Mesenchymal stem cell (in vitro differentiated cells and primary cell): Measurements from ENCODE around the gene ARHGAP9.
A peak's percentile ranks its signal among the peaks of the same experiment; 100 is the strongest.

Experiments
- DNase-seq: peaks from one replicate; pipeline ENCODE4 v3.0.0-alpha.2; 2013
- H2AFZ ChIP-seq: one replicate; pipeline ENCODE4 v1.6.1; 2013; ENCODE audit warnings: low read depth, mild to moderate bottlenecking, control low read depth, inconsistent platforms, low read length, moderate library complexity
- H2AK5ac ChIP-seq: 2 replicates; pipeline ENCODE4 v1.6.1; 2013; ENCODE audit warnings: low read length, moderate library complexity, mild to moderate bottlenecking, inconsistent platforms; ENCODE audit not compliant: severe bottlenecking
- H2BK120ac ChIP-seq: one replicate; pipeline ENCODE4 v1.6.1; 2013; ENCODE audit warnings: low read depth, mild to moderate bottlenecking, inconsistent platforms, low read length, moderate library complexity
- H2BK12ac ChIP-seq, 2 experiments: one replicate each; pipeline ENCODE4 v1.6.1; 2013; ENCODE audit warnings: inconsistent platforms in 2 of 2, low read length in 2 of 2, mild to moderate bottlenecking in 2 of 2, moderate library complexity in 2 of 2, control low read depth in 1 of 2
- H2BK15ac ChIP-seq: one replicate; pipeline ENCODE4 v1.6.1; 2013; ENCODE audit warnings: mild to moderate bottlenecking, low read depth, inconsistent platforms; ENCODE audit not compliant: poor library complexity, severe bottlenecking
- H2BK5ac ChIP-seq: 2 replicates; pipeline ENCODE4 v1.6.1; 2013; ENCODE audit warnings: low read depth, mild to moderate bottlenecking, low read length, control low read depth, inconsistent platforms; ENCODE audit not compliant: poor library complexity, severe bottlenecking
- H3K14ac ChIP-seq, 2 experiments: one replicate each; pipeline ENCODE4 v1.6.1; 2013; ENCODE audit warnings: inconsistent platforms in 2 of 2, low read length in 2 of 2, control low read depth in 1 of 2, mild to moderate bottlenecking in 1 of 2, moderate library complexity in 1 of 2
- H3K18ac ChIP-seq, 2 experiments: one replicate each; pipeline ENCODE4 v1.6.1; 2013; ENCODE audit warnings: inconsistent platforms in 2 of 2, low read length in 2 of 2, control low read depth in 1 of 2, low read depth in 1 of 2, mild to moderate bottlenecking in 1 of 2
- H3K23ac ChIP-seq, 2 experiments: one replicate each; pipeline ENCODE4 v1.6.1; 2013; ENCODE audit warnings: inconsistent platforms in 2 of 2, low read length in 2 of 2, mild to moderate bottlenecking in 2 of 2, moderate library complexity in 2 of 2, control low read depth in 1 of 2
- H3K27ac ChIP-seq: 2 replicates; pipeline ENCODE4 v1.5.1; 2013; ENCODE audit warnings: mild to moderate bottlenecking, moderate library complexity, low read length, control low read depth, inconsistent platforms; ENCODE audit not compliant: poor library complexity, severe bottlenecking
- H3K27me3 ChIP-seq, 2 experiments: 2 replicates each; pipeline versions ENCODE4 v1.6.1 to v1.7.0; 2013; ENCODE audit warnings: low read length in 2 of 2, mild to moderate bottlenecking in 2 of 2, moderate library complexity in 2 of 2, control low read depth in 1 of 2, inconsistent platforms in 1 of 2; ENCODE audit not compliant: control insufficient read depth in 1 of 2, insufficient read depth in 1 of 2
- H3K36me3 ChIP-seq, 2 experiments: 2 replicates each; pipeline versions ENCODE4 v1.6.1 to v1.7.0; 2013; ENCODE audit warnings: low read length in 2 of 2, control low read depth in 1 of 2, inconsistent platforms in 1 of 2, low read depth in 1 of 2, mild to moderate bottlenecking in 1 of 2; ENCODE audit not compliant: insufficient read depth in 2 of 2, control insufficient read depth in 1 of 2
- H3K4ac ChIP-seq, 2 experiments: one replicate each; pipeline ENCODE4 v1.6.1; 2013; ENCODE audit warnings: inconsistent platforms in 2 of 2, low read length in 2 of 2, mild to moderate bottlenecking in 2 of 2, moderate library complexity in 2 of 2, control low read depth in 1 of 2, low read depth in 1 of 2
- H3K4me1 ChIP-seq: 2 replicates; pipeline ENCODE4 v1.6.1; 2013; ENCODE audit warnings: low read depth, low read length, control low read depth; ENCODE audit not compliant: control insufficient read depth, insufficient read depth
- H3K4me2 ChIP-seq: 2 replicates; pipeline ENCODE4 v1.6.1; 2013; ENCODE audit warnings: low read length, mild to moderate bottlenecking, inconsistent platforms; ENCODE audit not compliant: poor library complexity, severe bottlenecking
- H3K4me3 ChIP-seq, 2 experiments: 2 replicates each; pipeline versions ENCODE4 v1.5.1 to v1.7.0; 2013; ENCODE audit warnings: low read length in 2 of 2, mild to moderate bottlenecking in 2 of 2, control low read depth in 1 of 2, low read depth in 1 of 2; ENCODE audit not compliant: insufficient read depth in 1 of 2
- H3K79me1 ChIP-seq: replicated peaks from 2 replicates; pipeline ENCODE4 v1.6.1; 2013; ENCODE audit warnings: mild to moderate bottlenecking, control low read depth, low read length, inconsistent platforms; ENCODE audit not compliant: poor library complexity, severe bottlenecking
- H3K9ac ChIP-seq: 2 replicates; pipeline ENCODE4 v1.7.0; 2013; ENCODE audit warnings: mild to moderate bottlenecking, low read length, moderate library complexity
- H3K9me3 ChIP-seq: 2 replicates; pipeline ENCODE4 v1.7.0; 2013; ENCODE audit warnings: mild to moderate bottlenecking, low read length; ENCODE audit not compliant: control insufficient read depth
- H4K8ac ChIP-seq: one replicate; pipeline ENCODE4 v1.6.1; 2013; ENCODE audit warnings: inconsistent platforms, mild to moderate bottlenecking, low read length, moderate library complexity
- H4K91ac ChIP-seq: one replicate; pipeline ENCODE4 v1.6.1; 2013; ENCODE audit warnings: mild to moderate bottlenecking, low read length, inconsistent platforms
- WGBS: methylation state at CpG from one replicate; pipeline ENCODE4 v1.1.7; 2013; ENCODE audit warnings: mixed read lengths; 5-methylcytosine and 5-hydroxymethylcytosine counted together

Gene ARHGAP9

GRCh38 chr12:57526477-57527126 lies 46.9 kb upstream of the ARHGAP9 start:
- Histone ChIP-seq H2AFZ (no peak overlapping the region), H4K91ac (no peak overlapping the region), H3K4ac (no peak overlapping the region), H3K27ac (no peak overlapping the region), H3K9me3 (no peaks in the 10 kb centered on the region), H3K4me2 (no peak overlapping the region), H3K4me3 (no peak overlapping the region), H3K4me1 (peaks cover 32% of the 10 kb centered on the region), H3K79me1 (peaks cover 34% of the 10 kb centered on the region), H2BK12ac (no peak overlapping the region), H2BK15ac (no peak overlapping the region), H4K8ac (peak overlapping the region; percentile 4), H3K36me3 (peaks cover 68 to 69% of the 10 kb centered on the region in 2 experiments), H2BK120ac (no peak overlapping the region), H2BK5ac (no peak overlapping the region), H3K23ac (no peak overlapping the region), H3K27me3 (no peaks in the 10 kb centered on the region), H3K14ac (no peak overlapping the region), H2AK5ac (no peak overlapping the region), H3K9ac (peak overlapping the region; percentile 14), H3K18ac (no peak overlapping the region)
- DNase-seq = no peak
- WGBS = 71% methylated on average over 2 of the region's 4 CpGs

- H2BK15ac ChIP-seq = no peak overlapping the region
- H3K18ac ChIP-seq = no peak overlapping the region
- H2BK120ac ChIP-seq = no peak overlapping the region
- H3K23ac ChIP-seq = no peak overlapping the region
- no peak overlapping the region for H3K4me3 ChIP-seq
- peaks cover 61 to 63% of the 10 kb centered on the region in 2 experiments for H3K36me3 ChIP-seq
- H3K4me2 ChIP-seq = no peak overlapping the region
- no peaks in the 10 kb centered on the region for H3K9me3 ChIP-seq
- no peak overlapping the region for H2BK5ac ChIP-seq
- peak overlapping the region; percentile 14 for H3K9ac ChIP-seq
- H2AK5ac ChIP-seq = no peak overlapping the region
- H3K4me1 ChIP-seq = peaks cover 37% of the 10 kb centered on the region
- WGBS = 96% methylated on average over 16 of the region's 16 CpGs
- H3K14ac ChIP-seq = no peak overlapping the region
- H3K27me3 ChIP-seq = no peaks in the 10 kb centered on the region
- no peak overlapping the region for H2BK12ac ChIP-seq
- peaks cover 34% of the 10 kb centered on the region for H3K79me1 ChIP-seq
- H2AFZ ChIP-seq = no peak overlapping the region
- no peak overlapping the region for H4K8ac ChIP-seq
- DNase-seq = no peak
- H3K27ac ChIP-seq = no peak overlapping the region
- no peak overlapping the region for H4K91ac ChIP-seq
- H3K4ac ChIP-seq = no peak overlapping the region
These were observed 46.1 kb upstream of the ARHGAP9 start for GRCh38 chr12:57525615-57526383.

- no peak overlapping the region for H4K91ac ChIP-seq
- H2BK15ac ChIP-seq = no peak overlapping the region
- H3K36me3 ChIP-seq = peaks cover 53 to 56% of the 10 kb centered on the region in 2 experiments
- peak overlapping the region in 1 of 2 experiments; percentile 95 for H3K4me3 ChIP-seq
- DNase-seq = no peak
- peak overlapping the region; percentile 95 for H3K9ac ChIP-seq
- no peak overlapping the region for H2BK120ac ChIP-seq
- no peak overlapping the region for H2AK5ac ChIP-seq
- H4K8ac ChIP-seq = no peak overlapping the region
- no peak overlapping the region for H2BK12ac ChIP-seq
- no peak overlapping the region for H2AFZ ChIP-seq
- no peaks in the 10 kb centered on the region for H3K27me3 ChIP-seq
- H3K14ac ChIP-seq = no peak overlapping the region
- no peak overlapping the region for H3K27ac ChIP-seq
- no peak overlapping the region for H3K4me2 ChIP-seq
- H2BK5ac ChIP-seq = no peak overlapping the region
- H3K9me3 ChIP-seq = no peaks in the 10 kb centered on the region
- peaks cover 32% of the 10 kb centered on the region for H3K79me1 ChIP-seq
- WGBS = 92% methylated on average over 8 of the region's 11 CpGs
- no peak overlapping the region for H3K4ac ChIP-seq
- H3K23ac ChIP-seq = no peak overlapping the region
- no peak overlapping the region for H3K18ac ChIP-seq
- H3K4me1 ChIP-seq = peaks cover 37% of the 10 kb centered on the region
These were observed 45.3 kb upstream of the ARHGAP9 start for GRCh38 chr12:57524814-57525614.
